GM21717 (cell line): ENCODE measurements around the gene CLEC17A.
"Not testable (repeated sequence)": the region's sequence is repeated elsewhere in the genome, so short reads cannot be mapped to it uniquely, and the experiment has no call there.

Experiments used
- ATAC-seq: cut with Tn5 transposase; IDR thresholded peaks from one replicate; pipeline ENCODE4 v1.9.1; 2021; ENCODE audit warnings: mild to moderate bottlenecking, moderate library complexity; ENCODE audit not compliant: unreplicated experiment

The CLEC17A gene

DNA sequence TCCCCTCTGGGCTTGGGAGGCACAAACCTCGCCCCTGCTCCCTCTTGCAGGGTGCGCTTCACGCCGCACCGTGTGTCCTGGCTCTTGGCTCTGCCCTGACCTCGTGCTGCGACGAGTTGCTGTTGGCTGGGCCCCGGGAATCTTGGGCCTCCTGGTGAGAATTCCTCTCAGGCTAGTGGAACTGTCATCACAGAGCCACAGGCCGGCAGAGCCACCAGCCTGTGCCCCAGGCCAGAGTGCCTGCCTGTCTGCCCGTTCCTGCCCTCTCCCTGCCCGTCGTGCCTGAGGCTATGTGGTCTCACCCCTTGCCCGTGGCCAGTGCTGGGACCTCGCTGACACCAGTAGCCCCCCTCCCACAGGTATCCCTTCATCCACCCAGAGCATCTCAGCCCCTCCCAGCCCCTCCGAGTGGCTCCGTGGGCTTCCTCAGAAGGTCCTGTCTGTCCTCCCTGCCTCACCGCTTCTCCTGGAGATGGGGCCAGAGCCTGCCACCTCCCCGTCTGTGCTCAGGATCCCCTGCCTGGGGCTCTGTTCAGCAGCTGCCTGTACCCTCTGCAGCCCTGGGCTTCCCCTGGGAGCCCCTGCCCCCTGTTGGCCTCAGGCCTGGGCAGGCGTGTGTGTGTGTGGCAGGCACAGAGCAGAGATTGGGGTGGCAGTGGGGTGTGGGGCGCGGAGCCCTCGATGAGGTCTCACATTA lies 24.4 kb upstream of the CLEC17A start:
- no peak for ATAC-seq

DNA sequence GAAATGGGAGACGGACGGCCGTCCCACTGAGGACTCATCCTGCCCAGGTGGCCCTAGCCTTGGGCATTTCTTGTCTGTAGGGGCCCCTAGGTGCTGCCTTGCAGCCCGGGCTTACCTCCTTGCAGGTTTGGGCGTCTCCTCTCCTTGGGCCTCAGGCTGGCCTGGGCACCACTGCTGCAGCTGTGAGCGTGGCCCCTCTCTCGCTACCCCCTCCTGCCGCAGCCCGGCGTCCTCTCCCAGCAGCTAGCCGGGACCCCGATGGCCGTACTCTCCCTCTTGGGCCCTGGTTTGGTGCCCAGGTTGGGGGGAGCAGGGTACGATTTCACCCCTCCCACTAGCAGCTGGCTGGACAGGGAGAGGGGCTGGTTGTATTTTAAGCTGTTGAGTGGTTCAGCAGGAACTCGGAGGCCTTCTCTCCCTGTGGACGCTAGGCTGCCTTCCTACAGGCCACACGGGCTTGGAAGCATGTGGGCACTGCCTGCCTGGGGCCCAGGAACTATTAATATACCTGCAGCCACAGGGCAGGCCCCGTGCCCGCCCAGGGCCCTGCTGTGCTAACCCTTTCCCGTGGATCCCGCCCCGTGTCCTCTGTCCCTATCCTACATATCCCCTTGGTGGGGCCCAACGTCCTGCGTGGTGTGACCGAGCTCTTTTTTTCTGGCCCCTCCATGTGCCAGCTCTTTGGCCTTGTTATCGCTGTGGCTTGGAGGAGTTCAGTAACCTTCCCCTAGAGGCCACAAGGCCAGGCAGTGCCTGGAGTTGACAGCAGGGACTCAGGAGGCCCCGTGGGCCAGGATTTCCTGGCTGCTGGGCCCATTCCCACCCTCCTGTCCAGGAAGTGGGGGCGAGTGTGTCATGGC lies 22.7 kb upstream of the CLEC17A start:
- ATAC-seq, result no peak

DNA sequence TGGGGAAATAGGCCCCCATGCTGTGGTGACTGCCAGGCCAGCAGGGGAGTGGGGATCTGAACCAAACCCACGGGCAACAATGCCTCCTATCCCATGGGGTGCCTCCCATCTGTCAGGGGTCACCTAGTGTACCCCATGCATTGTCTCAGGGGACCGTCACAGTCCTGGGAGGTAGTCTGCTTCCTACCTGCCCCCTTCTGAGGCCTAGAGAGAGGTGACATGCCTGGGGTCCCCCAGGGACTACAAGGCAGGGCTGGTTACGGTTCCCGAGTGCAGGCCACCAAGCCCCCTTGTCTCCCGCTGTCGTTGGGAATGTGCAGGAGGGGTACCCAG lies 22.1 kb upstream of the CLEC17A start:
- ATAC-seq, result no peak

DNA sequence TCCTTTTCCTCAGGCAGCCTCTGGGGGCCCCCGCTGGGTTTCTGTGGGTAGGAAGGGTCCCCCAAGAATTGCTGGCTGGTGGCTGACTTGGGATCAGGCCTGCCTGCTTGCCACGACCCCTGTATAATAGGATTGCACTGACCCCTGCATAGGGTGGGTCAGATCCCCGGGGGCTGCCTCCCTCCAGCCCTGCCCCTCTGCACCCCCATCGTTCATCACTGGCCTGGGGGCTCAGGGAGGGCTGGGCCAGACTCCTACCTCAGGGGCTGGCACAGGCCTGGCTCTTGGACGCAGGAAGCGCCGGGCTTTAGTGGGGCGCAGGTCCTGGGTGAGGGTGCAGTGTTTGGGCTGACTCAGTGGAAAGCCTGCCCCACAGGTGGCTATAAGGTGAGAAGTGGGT lies 21.6 kb upstream of the CLEC17A start:
- no peak for ATAC-seq

DNA sequence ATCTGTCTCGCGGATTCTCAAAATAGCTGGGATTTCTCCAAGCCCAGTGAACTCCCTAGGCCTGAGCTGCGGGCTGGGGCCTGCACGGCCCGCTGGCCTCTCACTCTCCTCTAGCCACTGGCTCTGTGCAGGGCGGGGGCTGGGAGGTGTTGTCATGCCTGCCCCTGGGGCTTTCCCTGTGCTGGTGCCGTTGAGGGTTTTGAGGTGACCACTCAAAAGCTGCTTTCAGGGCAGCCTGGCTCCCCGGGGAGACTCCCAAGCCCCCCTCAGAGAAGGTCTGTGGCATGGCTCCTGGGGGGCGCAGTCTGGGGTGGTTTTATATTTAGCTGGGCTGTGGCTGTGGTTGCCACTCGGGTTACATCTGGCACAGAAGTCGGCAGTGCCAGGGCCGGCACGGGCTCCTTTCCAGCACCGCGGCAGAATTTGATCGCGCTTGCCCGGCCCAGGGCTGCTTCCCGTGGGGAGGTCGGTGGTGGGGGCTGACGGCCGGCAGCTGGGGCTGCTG lies 21.0 kb upstream of the CLEC17A start:
- ATAC-seq, result no peak

DNA sequence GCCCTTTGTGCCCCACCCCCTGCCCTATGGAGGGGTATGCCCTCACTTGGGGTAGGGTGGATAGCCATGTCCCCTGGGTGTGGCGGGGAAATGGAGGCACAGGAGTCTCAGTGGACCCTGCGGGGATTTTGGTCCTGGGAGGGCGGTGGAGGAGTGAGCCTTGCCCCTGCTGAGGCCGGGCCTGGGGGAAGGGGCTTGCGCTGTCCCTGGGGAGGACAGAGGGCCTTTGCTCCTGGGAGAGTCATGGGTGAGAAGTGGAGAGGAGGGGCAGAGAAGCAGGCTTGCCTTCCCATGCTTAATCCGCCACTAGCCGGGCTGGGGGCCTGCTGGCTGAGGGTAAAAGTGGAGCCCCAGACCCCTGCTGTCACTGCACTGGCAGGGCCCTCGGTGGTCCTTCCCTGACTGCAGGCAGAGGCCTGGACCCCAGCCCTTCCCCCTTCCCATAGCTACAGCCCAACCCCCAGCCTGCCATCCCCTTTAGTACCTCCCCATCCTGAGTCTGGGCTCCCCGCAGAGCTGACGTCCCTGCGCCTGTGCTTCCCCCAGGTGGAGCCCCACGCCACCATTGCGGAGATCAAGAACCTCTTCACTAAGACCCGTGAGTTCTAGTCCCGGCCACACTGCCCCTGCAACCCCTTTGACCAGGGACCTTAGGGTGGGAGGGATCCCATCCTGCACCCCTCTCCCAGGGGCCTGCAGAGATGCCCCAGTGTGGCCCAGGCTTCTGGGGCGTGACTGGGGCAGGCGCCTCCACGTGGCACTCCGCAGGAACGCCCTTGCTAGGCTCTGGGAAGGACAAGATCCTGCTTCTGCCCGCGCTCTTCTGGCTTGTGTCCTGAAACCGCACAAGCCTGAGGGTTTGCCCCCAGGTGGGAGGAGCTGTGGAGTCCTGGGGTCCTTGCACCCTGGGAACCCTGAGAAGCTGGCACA lies 20.0 kb upstream of the CLEC17A start:
- ATAC-seq, result no peak

DNA sequence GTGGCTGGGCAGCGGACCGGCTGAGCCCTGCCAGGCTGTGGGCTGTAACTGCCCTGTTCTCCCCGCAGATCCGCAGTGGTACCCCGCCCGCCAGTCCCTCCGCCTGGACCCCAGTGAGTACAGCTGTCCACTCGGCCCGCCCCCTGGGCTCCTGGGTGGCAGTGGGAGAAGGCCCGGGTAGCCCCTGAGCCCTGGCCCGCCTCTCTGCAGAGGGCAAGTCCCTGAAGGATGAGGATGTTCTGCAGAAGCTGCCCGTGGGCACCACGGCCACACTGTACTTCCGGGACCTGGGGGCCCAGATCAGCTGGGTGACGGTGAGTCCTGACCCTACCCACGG lies 19.3 kb upstream of the CLEC17A start:
- ATAC-seq, result no peak

DNA sequence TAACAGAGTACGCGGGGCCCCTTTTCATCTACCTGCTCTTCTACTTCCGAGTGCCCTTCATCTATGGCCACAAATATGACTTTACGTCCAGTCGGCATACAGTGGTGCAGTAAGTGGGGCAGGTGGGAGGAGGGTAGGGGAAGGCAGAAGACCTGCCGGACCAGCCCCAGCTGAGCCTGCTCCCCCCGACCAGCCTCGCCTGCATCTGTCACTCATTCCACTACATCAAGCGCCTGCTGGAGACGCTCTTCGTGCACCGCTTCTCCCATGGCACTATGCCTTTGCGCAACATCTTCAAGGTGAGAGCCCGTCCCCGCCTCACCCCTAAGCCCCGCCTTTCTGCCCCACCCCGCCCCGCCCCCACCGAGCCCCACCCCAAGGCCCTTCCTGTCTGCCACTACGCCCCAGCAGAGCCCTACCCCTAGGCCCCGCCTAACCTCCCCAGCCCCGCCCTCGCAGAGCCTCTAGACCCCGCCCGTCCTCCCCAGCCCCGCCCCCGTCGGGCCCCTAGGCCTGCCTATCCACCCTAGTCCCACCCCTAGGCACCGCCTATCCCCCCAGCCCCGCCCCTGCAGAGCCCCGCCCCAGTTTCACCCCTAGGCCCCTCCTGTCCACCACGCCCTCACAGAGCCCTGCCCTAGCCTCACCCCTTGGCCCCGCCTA lies 18.8 kb upstream of the CLEC17A start:
- no peak for ATAC-seq

DNA sequence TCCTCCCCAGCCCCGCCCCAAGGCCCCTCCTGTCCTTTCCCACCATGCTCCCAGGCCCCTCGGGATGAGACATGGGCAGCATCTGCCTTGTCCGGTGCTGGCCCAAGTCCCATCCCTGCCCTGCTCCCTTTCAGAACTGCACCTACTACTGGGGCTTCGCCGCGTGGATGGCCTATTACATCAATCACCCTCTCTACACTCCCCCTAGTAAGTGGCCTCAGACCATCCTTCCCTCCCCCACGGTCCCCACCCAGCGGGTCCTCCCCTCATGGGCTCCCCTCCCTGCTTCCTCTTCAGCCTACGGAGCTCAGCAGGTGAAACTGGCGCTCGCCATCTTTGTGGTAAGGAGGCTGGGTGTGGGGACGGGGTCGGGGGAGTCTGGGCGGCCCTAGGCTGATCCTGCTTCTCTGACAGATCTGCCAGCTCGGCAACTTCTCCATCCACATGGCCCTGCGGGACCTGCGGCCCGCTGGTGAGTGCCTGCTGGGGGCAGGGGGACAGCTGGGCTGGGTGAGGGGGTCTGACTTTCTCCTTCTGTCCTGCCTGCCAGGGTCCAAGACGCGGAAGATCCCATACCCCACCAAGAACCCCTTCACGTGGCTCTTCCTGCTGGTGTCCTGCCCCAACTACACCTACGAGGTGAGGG lies 18.1 kb upstream of the CLEC17A start:
- ATAC-seq, result not testable (repeated sequence)

DNA sequence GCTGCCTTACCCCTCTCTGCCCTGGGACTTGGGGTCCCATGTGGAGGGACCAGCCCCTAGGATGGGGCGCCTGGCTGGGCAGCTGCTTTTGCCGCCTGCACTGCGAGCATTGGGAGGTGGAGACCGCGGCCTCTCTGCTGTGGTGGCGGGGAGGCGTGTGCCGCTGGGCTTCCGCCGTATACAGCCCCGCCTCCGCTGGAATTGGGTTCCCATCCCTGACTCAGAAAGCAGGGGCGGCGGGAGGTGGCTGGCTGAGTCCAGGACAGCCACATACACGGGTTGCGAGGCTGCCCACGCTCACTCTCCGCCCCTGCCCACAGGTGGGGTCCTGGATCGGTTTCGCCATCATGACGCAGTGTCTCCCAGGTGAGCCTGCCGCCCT lies 17.6 kb upstream of the CLEC17A start:
- no peak for ATAC-seq

DNA sequence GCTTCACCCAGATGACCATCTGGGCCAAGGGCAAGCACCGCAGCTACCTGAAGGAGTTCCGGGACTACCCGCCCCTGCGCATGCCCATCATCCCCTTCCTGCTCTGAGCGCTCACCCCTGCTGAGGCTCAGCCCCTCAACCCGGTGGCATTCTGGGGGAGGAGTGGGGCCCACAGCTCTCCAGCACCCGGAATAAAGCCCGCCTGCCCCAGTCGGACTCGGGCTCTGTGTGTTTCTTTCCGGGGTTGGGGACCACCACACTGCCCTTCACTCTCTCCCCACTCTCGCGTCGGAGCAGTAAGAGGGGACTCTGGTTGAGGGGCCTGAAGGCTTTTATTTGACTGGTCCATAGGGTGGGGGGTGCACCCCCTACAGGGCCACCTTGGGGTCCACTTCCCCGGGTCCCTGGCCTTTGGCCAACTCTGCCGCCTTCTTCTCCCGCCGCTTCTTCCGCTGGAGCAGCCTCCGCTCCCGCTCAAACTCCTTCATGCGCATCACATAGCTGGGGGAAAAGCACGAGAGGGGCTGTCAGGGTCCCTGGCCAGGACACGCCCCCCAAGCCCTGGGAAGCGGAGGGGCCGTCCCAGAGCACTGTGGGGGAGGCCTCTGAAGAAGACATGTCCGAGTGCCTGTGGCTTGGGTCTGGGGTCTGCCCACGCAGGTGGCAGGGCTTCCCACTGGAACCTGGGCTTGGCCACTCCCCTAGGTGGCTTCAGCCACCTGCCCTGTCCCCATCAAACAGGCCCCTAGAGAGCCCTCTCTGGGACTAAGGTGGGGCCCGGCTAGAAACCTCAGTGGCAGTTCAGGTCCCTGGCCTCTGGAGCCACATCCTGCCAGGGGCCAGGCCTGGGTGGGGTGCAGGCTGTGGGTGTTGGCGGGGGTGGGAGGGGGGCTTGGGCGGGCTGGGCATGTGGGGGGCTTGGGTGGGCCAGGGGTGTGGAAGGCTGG lies 16.8 kb upstream of the CLEC17A start:
- ATAC-seq, result no peak

DNA sequence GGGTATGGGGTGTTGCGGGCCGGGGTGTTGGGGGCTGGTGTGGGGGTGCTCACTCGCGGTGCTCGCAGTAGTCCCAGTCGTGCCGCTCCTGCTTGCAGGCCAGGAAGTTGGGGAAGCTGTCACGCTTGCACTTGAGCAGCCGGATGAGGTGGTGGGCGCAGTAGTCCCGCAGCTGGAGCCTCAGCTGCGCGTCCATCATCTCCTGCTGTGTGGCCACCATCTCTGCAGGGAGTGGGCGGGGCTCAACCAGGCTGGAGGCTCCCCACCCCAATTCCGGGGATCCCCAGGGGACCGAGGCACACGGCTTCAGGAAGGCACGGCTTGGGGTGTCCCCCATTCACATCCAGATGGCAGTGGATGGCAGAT lies 16.2 kb upstream of the CLEC17A start:
- no peak for ATAC-seq

DNA sequence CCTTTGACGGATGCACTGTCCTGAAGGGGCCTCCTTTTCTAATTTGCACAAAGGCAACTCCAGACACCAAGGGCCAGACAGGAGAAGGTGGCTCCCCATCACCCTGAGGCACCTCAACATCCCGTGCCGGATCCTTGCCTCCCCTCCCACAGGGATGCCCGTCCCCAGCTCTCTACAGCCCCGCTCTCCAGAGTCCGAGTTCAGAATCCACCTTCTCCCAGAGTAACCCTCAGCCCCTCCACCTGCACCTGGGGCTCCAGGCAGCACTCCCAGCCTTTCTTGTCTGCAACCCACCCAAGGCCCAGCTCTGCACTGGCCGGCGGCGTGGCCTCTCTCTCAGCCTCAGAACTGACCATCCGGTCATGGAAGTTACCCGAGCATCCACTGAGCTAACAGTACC lies 15.8 kb upstream of the CLEC17A start:
- no peak for ATAC-seq

DNA sequence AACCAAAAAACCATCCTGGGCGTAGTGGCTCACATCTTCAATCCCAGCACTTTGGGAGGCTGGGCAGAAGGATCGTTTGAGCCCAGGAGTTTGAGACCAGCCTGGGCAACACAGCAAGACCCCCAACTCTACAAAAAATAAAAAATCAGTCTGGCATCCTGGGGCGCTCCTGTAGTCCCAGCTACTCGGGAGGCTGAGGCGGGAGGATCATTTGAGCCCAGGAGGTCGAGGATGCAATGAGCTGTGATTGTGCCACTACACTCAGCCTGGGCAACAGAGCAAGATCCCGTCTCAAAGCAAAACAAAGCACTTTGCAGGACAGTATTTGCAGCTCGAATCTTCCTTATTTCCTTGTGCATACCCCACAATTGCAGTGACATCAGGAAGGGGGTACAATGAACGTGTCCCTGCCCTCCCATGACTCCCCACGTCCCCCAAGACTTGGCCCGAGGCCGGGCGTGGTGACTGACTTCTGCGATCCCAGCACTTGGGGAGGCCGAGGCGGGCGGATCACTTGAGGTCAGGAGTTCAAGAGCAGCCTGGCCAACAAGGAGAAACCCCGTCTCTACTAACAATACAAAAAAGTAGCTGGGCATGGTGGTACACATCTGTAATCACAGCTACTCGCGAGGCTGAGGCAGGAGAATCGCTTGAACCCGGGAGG lies 11.9 kb upstream of the CLEC17A start:
- ATAC-seq, result no peak

DNA sequence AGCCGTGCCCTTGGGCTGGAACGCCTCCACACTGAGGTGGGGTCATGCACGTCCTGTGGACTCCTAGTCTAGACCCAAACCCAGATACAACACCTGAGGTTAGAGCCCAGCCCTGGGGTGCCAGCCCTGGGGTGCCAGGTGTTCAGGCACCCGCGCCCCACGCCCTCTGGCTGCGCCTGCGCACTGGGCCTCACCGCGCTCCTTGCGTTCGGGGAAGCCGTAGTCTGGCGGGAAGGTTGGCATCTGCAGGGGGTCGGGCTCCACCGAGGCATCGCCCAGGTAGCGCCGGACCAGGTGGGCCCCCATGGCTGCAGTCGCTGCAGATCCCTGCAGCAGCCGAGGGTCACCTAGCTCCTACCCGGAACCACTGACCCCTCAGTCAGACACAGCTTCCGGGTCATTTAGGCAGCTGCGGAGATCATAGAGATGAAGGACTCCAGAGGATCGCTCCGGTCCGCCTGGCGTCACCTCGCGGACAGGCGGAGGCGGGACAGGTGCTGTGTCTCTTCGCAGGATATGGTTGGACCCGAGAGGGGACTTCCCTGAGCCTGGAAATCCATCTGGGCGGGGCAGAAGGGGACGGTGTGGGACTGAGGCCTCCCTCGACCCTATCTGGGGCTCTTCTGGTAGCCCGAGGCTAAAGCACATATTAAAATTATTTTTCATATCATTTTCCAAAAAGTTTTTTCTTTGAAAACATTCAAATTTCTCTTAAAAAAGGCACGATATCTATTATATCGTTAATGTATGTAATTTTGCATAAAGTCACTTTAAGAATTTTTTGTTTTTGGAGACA lies 11.0 kb upstream of the CLEC17A start, which contains the start of gene NDUFB7:
Gene NDUFB7 (minus strand): TSS at position 372 of the 796 bp plus-strand sequence. CDS start 66 bp downstream, at position 306.
- ATAC-seq, result peak; percentile 73

DNA sequence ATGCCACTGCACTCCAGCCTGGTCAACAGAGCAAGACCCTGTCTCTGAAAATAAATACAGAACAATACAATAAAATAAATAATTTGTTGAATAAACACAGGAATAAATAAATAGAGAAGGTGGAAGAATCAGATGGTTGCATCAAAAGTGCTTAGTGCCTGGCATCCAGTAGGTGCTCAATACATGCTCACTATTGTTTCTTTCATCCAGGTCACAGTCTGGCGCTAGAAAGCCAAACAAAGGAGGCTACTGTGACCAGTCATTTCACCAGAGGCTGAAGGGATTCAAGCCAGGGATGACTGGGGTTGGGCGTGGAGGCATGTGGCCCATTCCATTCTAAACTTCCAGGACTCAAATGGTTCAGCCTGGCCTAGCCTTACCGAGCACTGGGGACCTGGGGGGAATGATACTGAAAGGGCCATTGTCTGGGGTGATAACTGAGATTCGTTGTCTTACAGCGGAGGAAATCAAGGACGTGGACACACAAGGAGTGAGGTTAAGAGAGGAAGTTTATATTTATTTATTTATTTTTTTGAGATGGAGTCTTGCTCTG lies 7.4 kb upstream of the CLEC17A start:
- ATAC-seq, result no peak

DNA sequence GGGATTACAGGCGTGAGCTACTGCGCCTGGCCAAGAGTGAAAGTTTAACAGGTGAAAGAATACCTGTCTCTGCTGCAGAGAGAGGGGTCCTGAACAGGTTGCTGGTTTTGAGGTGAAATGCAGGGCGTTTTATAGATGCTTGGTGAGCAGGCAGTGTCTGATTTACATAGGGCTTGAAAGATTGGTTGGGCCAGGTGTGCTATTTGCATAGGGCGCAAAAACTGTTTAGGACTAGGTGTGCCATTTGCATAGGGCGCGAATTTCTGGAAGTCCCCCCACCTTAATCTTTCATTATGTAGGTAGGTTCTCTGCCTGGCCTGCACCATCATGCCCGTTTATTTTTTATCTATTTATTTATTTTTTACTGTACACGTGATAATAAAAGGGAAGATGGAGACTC lies 6.5 kb upstream of the CLEC17A start:
- no peak for ATAC-seq

DNA sequence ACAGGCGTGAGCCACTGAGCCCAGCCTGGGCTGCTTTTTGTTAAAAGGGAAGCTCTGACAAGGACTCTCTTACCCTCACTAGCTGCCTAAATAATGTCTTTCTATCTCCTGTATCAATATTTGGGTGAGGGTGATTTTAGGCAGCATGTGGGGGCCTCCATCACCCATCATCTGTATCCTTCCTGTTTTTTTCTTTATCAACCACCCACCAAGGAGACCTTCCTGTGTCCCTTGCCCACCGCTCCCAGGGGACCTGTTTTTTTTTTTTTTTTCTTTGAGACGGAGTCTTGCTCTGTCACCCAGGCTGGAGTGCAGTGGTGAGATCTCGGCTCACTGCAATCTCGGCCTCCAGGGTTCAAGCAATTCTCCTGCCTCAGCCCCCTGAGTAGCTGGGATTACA lies 5.6 kb upstream of the CLEC17A start:
- ATAC-seq, result no peak
